ENCODE results near the gene PARPBP.

- TF ChIP-seq POLR2A (IDR thresholded peaks at IDR 0.05) (no peak), CTCF (IDR thresholded peaks at IDR 0.05) (no peak), EP300 (IDR thresholded peaks at IDR 0.05) (no peak), POLR2AphosphoS5 (IDR thresholded peaks at IDR 0.05) (no peak)
Measured at GRCh38 chr12:102232036-102232435, 112.1 kb downstream of the PARPBP start.
